HG02852 (cell line): ENCODE data around the gene FAM83E.
"Not testable (repeated sequence)": the region's sequence is repeated elsewhere in the genome, so short reads cannot be mapped to it uniquely, and the experiment has no call there.

Experiments
- ATAC-seq: cut with Tn5 transposase; IDR thresholded peaks from one replicate; pipeline ENCODE4 v1.9.1; 2021; ENCODE audit warnings: mild to moderate bottlenecking, moderate library complexity; ENCODE audit not compliant: unreplicated experiment

FAM83E gene

DNA sequence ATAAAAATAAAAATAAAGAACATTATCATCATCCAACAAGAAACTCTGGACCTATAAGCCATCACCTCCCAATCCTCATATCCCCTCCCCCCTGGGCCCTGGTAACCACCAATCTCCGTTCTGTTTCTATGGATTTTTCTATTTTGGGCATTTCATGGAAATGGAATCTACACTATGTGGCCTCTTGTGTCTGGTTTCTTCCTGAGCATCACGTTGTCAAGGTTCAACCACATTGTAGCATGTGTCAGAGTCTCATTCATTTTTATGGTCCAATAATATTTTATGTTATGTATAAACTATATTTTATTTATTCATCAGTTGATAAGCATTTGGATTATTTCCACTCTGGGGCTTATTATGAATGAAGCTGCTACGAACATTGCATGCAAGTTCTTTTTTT, 36.0 kb downstream of the FAM83E start:
- ATAC-seq, result no peak

DNA sequence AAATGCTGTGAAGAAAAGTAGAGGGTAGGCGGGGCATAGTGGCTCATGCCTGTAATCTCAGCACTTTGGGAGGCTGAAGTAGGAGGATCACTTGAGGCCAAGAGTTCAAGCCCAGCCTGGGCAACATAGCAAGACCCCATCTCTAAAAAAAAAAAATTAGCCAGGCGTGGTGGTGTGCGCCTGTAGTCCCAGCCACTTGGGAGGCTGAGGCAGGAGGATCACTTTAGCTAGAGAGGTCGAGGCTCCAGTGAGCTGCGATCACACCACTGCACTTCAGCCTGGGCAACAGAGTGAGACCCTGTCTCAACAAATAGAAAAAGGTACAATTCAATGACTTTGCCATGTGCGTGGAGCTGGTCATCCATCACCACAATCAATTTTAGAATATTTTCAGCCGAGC, 37.0 kb downstream of the FAM83E start:
- not testable (repeated sequence) for ATAC-seq

DNA sequence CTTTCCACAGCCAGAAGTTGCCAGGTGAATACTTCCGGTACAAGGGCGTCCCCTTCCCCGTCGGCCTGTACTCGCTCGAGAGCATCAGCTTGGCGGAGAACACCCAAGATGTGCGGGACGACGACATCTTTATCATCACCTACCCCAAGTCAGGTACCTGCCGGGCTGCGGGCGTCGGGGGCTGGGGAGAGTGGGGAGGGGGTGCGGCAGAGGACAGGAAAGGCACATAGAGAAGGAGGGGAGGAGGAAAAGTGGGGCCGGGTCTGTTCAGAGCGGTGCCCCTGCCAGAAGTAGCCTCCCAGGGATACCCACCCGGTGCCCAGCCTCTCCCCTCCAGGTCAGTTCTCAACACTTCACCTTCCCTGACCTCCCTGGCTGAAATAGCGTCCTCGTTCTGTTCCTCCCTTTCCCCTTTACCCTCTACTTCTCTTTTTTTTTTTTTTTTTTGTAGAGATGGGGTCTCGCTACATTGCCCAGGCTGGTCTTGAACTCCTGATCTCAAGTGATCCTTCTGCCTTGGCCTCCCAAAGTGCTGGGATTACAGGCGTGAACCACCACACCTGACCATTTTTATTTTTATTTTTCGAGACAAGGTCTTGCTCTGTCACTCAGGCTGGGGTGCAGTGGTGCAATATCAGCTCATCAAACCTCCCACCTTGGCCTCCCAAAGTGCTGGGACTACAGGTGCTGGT, 38.8 kb downstream of the FAM83E start:
- ATAC-seq, result no peak

DNA sequence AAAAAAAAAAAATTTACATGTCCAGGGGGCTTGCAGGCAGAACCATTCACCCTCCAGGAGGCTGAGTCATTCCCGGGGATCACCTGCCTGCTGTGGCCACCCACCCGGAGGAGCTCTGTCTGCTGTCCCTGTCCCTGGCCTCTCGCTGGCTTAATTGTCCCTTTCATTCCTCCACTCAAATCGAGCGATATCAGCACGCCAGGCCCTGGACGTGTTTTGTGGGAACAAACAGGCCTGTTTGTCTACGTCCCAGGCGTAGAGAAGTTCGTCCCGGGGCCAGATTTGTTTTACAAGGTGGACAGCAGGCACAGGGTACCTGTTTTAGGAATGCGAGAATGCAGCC, 41.7 kb downstream of the FAM83E start:
- no peak for ATAC-seq

DNA sequence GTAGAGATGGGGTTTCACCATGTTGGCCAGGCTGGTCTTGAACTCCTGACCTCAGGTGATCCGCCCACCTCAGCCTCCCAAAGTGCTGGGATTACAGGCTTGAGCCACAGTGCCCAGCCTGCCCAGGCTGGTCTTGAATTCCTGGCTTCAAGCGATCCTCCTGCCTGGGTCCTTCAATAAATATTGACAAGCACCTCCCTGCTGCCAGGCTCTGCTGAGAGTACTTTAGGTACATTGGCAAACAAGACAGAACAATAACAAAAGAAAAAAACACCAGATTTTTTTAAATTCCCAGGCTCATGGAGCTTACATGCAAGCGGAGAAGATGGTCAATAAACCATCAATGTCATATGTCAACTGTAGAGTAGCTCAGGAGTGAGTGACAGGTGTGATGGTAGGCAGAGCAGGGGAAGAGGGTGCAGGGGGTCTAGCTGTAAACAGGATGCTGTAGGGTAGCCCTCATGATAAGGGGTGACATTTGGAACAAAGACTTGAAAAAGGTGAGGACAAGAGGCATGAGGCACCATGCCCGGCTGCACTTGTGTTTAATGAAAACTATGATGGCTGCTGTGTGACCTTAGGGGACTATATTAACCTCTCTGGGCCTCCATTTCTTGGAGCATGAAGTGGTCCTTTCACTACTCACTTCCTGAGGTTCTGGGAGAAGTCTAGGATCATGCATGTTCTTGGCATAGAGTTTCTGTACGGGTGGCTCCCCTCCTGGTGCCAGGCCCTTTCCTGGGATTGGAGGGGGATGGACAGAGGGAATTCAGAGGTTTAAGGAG, 43.3 kb downstream of the FAM83E start:
- ATAC-seq, result no peak

DNA sequence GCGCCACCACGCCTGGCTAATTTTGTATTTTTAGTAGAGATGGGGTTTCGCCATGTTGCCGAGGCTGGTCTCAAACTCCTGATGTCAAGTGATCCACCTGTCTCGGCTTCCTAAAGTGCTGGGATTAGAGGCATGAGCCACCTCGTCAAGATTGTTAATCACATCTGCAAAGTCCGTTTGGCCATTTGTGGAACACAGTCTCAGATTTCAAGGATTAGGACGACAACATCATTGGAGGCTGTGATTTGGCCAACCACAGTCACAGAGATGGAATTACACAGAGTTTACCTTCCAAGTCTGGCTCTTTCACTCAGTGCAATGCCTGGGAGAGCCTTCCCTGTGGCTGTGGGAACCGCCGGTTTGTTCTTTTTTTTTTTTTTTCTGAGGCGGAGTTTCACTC, 45.1 kb downstream of the FAM83E start:
- ATAC-seq, result no peak

DNA sequence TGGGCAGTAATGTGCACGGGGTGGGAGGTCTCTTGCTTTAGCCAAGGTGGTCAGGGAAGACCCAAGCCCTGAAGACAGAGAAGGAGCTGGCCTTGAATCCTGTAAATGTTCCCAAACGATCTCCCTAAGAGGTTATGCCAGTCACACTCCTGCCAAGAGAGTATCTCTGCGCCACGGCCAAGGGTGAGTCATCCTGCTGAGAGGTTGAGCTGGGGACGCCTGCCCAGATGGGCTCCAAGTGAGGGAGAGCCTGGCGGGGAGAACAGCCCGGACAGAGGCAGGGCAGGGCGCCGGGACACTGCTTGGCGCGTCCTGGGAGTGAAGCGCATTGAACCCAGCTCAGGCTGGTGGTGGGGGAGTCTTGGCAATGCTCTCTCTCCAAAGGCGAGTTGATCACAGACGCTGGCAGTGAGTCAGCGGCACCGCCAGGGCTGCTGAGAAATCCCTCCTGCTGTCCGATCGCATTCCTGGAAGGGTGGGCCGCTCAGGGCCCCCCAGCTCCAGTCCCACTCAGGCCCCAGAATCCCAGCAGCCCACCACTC, 46.5 kb downstream of the FAM83E start:
- no peak for ATAC-seq

DNA sequence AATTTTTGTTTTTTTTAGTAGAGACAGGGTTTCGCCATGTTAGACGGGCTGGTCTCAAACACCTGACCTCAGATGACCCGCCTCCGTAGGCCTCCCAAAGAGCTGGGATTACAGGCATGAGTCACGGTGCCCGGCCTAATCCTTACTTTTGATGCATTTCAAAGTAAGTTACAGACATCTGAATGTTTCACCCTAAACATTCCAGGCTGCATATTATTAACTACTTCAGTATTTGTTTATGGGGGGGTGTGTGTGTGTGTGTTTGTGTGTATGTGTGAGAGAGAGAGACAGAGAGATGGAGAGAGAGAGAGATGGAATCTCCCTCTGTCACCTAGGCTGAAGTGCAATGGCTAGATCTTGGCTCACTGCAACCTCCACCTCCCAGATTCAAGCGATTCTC, 49.8 kb downstream of the FAM83E start:
- no peak for ATAC-seq
